Small intestine (tissue), 7 donors: ENCODE results near the gene RAI1. TPM values are rescaled to one million over a fixed set of nuclear protein-coding genes. Genes with fewer than 3 reads are reported as not detected.

Experiments
- DNase-seq, 2 donors: peaks; one replicate each; pipeline versions ENCODE4 v3.0.0 to v3.0.0-alpha.2; 2013
- FAIRE-seq: peaks from 2 replicates; lab custom pipeline; 2012; peaks lifted over from hg19 to GRCh38; lab: Jason Lieb, UNC
- H3K27ac ChIP-seq, 3 donors: one replicate each; pipeline ENCODE4 v1.5.1; 2013; ENCODE audit warnings: low read length in 2 of 3, mild to moderate bottlenecking in 2 of 3, control low read depth in 1 of 3, inconsistent platforms in 1 of 3, low read depth in 1 of 3, moderate library complexity in 1 of 3
- H3K27me3 ChIP-seq, 3 donors: one replicate each; pipeline ENCODE4 v1.6.1; 2013; ENCODE audit warnings: low read length in 3 of 3, inconsistent platforms in 1 of 3; ENCODE audit not compliant: control insufficient read depth in 3 of 3, insufficient read depth in 3 of 3
- H3K36me3 ChIP-seq, 3 donors: one replicate each; pipeline ENCODE4 v1.6.1; 2013; ENCODE audit warnings: low read length in 3 of 3, inconsistent platforms in 1 of 3, low read depth in 1 of 3, mild to moderate bottlenecking in 1 of 3, moderate library complexity in 1 of 3; ENCODE audit not compliant: control insufficient read depth in 3 of 3, insufficient read depth in 2 of 3
- H3K4me1 ChIP-seq, 3 donors: one replicate each; pipeline ENCODE4 v1.6.1; 2013; ENCODE audit warnings: low read length in 2 of 3, inconsistent platforms in 1 of 3, low read depth in 1 of 3, mild to moderate bottlenecking in 1 of 3, moderate library complexity in 1 of 3; ENCODE audit not compliant: control insufficient read depth in 3 of 3, insufficient read depth in 2 of 3
- H3K4me3 ChIP-seq, 3 donors: one replicate each; pipeline ENCODE4 v1.5.1; 2013; ENCODE audit warnings: low read length in 3 of 3, control low read depth in 1 of 3, inconsistent platforms in 1 of 3, low read depth in 1 of 3, mild to moderate bottlenecking in 1 of 3, moderate library complexity in 1 of 3
- H3K9me3 ChIP-seq, 2 donors: one replicate each; pipeline ENCODE4 v1.6.1; 2013; ENCODE audit warnings: low read depth in 1 of 2, low read length in 1 of 2; ENCODE audit not compliant: control insufficient read depth in 2 of 2, insufficient read depth in 1 of 2
- WGBS, 3 donors: extraction: QIAGEN DNeasy Blood & Tissue Kit; methylation state at CpG; one replicate each; pipeline ENCODE4 v1.1.7; 2013; 5-methylcytosine and 5-hydroxymethylcytosine counted together
- polyA plus RNA-seq, 4 donors: library from polyadenylated mRNA; stranded (reverse) in 3 of 4; unstranded in 1 of 4; fragments of 200-250 nt in 3 of 4; fragments of 120-200 nt in 1 of 4; gene quantifications; one replicate each; pipeline versions ENCODE4 v1.2.1 to v1.2.3, GENCODE V29; 2013
- donor health status: healthy with polysubstance abuse.
- donor health status: control.
- donor health status: control.
- donor health status: Bipolar disorder and iron deficiency.
- donor health status: healthy.

Gene RAI1
- polyA plus RNA-seq, 4 donors, result 2.4 to 20.7 (median 6.2) TPM

GRCh38 chr17:17703140-17703919, 22.1 kb downstream of the RAI1 start:
- no peak for FAIRE-seq
- H3K27me3 ChIP-seq, result no peaks in the 10 kb centered on the region
- no peak overlapping the region for H3K27ac ChIP-seq
- H3K9me3 ChIP-seq, result no peaks in the 10 kb centered on the region
- WGBS, 3 donors, result 63 to 72% (median 72%) methylated on average over 14 of the region's 14 CpGs
- DNase-seq, result no peak
- no peak overlapping the region for H3K4me3 ChIP-seq
- peaks cover 0 to 68% (median 7%) of the 10 kb centered on the region in 3 donors for H3K4me1 ChIP-seq
- H3K36me3 ChIP-seq, result peaks cover 0 to 52% (median 2%) of the 10 kb centered on the region in 3 donors

- FAIRE-seq (no peak), DNase-seq (no peak)
- Histone ChIP-seq H3K36me3 (peaks cover 0 to 57% (median 2%) of the 10 kb centered on the region in 3 donors), H3K4me1 (peaks cover 0 to 68% (median 7%) of the 10 kb centered on the region in 3 donors), H3K27ac (no peak overlapping the region), H3K4me3 (no peak overlapping the region), H3K27me3 (no peaks in the 10 kb centered on the region), H3K9me3 (no peaks in the 10 kb centered on the region)
- 96 to 98% (median 96%) methylated on average over 2 of the region's 2 CpGs for WGBS, 3 donors
These were observed 23.7 kb downstream of the RAI1 start for GRCh38 chr17:17704931-17705330.

DNA sequence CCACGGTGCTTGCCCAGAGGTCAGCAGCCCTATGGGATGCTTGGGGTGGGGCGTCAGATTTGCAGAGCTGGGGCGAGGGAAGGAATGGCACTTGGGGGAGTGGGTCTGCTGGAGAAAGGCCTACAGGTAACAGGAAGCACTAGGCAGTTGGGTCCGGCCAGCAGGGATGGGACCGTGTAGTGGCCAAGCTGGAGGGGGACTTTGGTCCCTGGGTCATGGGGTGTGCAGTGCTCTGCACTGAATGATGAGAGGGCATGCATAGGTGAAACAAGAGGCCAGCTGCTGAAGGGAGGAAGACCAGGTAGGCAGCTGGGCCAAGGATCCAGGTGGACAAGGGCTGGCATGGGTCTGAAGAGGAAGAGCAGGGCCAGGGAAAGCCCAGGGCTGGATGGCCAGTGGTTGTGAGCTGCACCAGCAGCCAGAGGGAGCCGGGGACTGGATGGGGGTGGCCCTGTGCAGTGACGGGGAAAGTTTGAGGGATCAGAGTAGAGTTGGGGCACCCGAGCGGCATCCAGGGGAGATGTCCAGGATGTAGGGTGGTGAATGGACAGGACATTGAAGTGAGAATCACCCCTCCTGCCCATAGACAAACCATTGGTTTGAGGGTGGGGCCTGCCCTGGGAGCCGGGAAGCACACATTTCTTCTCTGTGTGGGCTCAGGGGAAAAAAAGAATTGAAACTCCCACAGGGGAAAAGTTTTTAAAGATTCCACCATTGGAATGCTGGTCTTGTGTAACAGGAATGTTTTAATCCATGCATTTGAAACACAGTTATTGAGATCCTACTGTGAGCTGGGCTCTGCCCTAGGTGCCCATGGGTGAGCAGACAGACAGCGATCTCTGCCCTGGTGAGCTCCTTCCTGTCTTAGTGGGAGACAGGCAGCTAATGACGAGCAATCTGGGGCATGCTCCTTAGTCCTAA, 25.1 kb downstream of the RAI1 start:
- peak overlapping the region in 1 of 3 donors; percentile 56 for H3K27ac ChIP-seq
- no peak overlapping the region for H3K4me3 ChIP-seq
- WGBS, 3 donors, result 76 to 89% (median 87%) methylated on average over 12 of the region's 12 CpGs
- DNase-seq, result peak; percentile 59 to 69
- H3K27me3 ChIP-seq, result no peaks in the 10 kb centered on the region
- H3K36me3 ChIP-seq, result peaks cover 0 to 66% (median 2%) of the 10 kb centered on the region in 3 donors
- H3K4me1 ChIP-seq, result peaks cover 6 to 73% (median 7%) of the 10 kb centered on the region in 3 donors
- no peak for FAIRE-seq
- no peaks in the 10 kb centered on the region for H3K9me3 ChIP-seq

DNA sequence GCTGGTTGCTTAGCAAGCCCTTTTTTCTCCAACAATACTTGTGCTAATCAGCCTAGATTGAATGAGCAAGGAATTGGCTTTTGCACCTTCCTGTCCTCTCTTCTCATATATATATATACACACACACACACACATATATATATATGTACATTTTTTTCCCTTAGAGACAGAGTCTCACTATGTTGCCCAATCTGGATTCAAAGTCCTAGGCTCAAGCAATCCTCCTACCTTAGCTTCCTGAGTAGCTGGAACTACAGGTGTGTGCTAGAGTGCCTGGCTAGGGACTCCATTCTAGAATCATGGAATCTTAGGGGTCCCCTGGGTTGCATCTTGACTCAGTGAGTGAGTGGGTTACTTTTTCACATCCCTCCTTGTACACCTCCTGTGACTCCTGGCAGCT, 27.0 kb downstream of the RAI1 start:
- no peak overlapping the region for H3K4me3 ChIP-seq
- no peak for FAIRE-seq
- peak; percentile 32 to 71 for DNase-seq

GRCh38 chr17:17708816-17709215, 27.6 kb downstream of the RAI1 start:
- H3K9me3 ChIP-seq, result no peaks in the 10 kb centered on the region
- 87 to 90% (median 88%) methylated on average over 9 of the region's 9 CpGs for WGBS, 3 donors
- H3K27me3 ChIP-seq, result no peaks in the 10 kb centered on the region
- no peak overlapping the region for H3K4me3 ChIP-seq
- H3K27ac ChIP-seq, result peak overlapping the region in 1 of 3 donors; percentile 77
- H3K4me1 ChIP-seq, result peaks cover 7 to 71% (median 9%) of the 10 kb centered on the region in 3 donors
- FAIRE-seq, result no peak
- peaks cover 0 to 53% (median 2%) of the 10 kb centered on the region in 3 donors for H3K36me3 ChIP-seq
- no peak for DNase-seq

More for the DNA sequence above, 27.0 kb downstream of the RAI1 start:
- Histone ChIP-seq H3K27me3 (no peaks in the 10 kb centered on the region), H3K4me1 (peaks cover 7 to 73% (median 9%) of the 10 kb centered on the region in 3 donors), H3K9me3 (no peaks in the 10 kb centered on the region), H3K27ac (peak overlapping the region in 1 of 3 donors; percentile 77), H3K36me3 (peaks cover 0 to 54% (median 2%) of the 10 kb centered on the region in 3 donors)

DNA sequence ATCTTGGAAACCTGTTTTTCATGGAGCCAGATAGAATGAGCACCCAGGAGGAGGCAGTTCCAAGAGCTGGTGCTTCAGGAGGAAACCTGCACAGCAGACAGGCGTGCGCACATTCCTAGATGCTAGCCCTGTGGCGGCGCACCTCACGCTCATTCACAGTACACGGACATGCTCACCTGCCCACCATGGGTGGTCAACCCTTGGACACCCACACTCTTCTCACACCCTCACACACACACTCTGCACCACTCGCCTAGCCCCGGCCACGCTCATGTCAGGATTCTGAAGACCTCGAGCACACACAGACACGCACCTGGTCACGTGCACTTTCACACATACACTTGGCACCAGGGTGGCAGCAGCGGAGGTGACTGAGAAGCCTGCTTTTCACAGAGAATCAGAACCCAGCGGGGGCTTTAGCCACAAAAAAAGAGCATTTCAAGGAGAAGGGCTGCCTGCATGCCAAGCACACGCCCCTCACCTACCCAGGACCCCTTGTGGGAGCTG, 28.6 kb downstream of the RAI1 start:
- Histone ChIP-seq H3K27me3 (no peaks in the 10 kb centered on the region), H3K27ac (peak overlapping the region in 1 of 3 donors; percentile 87), H3K4me1 (peaks cover 7 to 69% (median 9%) of the 10 kb centered on the region in 3 donors), H3K4me3 (no peak overlapping the region), H3K36me3 (peaks cover 0 to 53% (median 2%) of the 10 kb centered on the region in 3 donors), H3K9me3 (no peaks in the 10 kb centered on the region)
- FAIRE-seq (no peak), DNase-seq (no peak)
- 81 to 87% (median 84%) methylated on average over 15 of the region's 15 CpGs for WGBS, 3 donors

DNA sequence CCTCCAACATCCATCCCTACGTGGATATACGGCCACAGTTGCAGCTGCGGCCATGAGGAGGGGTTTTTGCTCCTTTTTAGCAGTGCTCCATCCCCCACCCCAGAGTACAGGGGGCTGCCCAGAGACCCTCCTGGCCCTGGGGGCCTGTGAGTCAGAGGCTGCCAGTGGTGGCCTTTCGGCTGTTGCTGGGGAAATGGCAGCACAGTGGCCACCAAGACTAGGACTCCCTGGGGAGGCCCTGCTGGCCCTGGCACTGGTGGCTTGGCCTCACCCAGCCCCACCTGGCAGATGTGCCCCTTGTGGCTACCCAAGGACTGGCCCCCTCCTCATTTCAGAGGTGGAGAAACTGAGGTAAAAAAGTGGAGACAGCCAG, 29.1 kb downstream of the RAI1 start:
- Histone ChIP-seq H3K4me3 (no peak overlapping the region), H3K9me3 (no peaks in the 10 kb centered on the region), H3K27ac (peak overlapping the region in 2 of 3 donors; percentile 80 to 87), H3K27me3 (no peaks in the 10 kb centered on the region), H3K36me3 (peaks cover 0 to 52% (median 2%) of the 10 kb centered on the region in 3 donors), H3K4me1 (peaks cover 7 to 69% (median 9%) of the 10 kb centered on the region in 3 donors)
- FAIRE-seq, result no peak
- 85 to 94% (median 91%) methylated on average over 4 of the region's 4 CpGs for WGBS, 3 donors
- no peak for DNase-seq
